Measurements from ENCODE around the gene CCDC88C.

CCDC88C gene

DNA sequence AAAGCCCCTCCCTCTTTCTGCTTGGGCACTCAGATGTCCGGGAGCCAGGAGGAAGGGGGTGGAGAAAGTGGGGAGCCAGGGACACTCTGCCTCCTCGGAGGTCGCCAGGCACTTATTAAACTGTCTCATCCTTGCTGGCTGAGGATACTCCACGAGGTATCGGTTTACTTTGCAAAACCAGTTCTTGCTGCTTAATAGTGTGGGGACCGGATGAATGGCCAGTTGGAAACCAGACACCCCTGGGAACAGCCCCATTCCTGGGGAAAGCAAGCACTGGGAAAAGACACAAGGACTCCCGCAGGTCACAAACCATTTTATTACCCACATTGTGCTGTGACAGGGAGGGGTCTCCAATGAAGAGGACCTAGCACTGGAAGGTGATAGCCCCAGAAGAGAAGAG lies 34.2 kb downstream of the CCDC88C start:
- ChIA-PET CTCF (no interaction called here), POLR2A (no interaction called here)
- no peak for DNase-seq (ENCODE audit: extremely low spot score)
- TF ChIP-seq, protein P1, sequence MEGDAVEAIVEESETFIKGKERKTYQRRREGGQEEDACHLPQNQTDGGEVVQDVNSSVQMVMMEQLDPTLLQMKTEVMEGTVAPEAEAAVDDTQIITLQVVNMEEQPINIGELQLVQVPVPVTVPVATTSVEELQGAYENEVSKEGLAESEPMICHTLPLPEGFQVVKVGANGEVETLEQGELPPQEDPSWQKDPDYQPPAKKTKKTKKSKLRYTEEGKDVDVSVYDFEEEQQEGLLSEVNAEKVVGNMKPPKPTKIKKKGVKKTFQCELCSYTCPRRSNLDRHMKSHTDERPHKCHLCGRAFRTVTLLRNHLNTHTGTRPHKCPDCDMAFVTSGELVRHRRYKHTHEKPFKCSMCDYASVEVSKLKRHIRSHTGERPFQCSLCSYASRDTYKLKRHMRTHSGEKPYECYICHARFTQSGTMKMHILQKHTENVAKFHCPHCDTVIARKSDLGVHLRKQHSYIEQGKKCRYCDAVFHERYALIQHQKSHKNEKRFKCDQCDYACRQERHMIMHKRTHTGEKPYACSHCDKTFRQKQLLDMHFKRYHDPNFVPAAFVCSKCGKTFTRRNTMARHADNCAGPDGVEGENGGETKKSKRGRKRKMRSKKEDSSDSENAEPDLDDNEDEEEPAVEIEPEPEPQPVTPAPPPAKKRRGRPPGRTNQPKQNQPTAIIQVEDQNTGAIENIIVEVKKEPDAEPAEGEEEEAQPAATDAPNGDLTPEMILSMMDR (IDR thresholded peaks at IDR 0.05; ENCODE audit: control extremely low read depth, extremely low read depth, low read depth, missing control alignments), result no peak

DNA sequence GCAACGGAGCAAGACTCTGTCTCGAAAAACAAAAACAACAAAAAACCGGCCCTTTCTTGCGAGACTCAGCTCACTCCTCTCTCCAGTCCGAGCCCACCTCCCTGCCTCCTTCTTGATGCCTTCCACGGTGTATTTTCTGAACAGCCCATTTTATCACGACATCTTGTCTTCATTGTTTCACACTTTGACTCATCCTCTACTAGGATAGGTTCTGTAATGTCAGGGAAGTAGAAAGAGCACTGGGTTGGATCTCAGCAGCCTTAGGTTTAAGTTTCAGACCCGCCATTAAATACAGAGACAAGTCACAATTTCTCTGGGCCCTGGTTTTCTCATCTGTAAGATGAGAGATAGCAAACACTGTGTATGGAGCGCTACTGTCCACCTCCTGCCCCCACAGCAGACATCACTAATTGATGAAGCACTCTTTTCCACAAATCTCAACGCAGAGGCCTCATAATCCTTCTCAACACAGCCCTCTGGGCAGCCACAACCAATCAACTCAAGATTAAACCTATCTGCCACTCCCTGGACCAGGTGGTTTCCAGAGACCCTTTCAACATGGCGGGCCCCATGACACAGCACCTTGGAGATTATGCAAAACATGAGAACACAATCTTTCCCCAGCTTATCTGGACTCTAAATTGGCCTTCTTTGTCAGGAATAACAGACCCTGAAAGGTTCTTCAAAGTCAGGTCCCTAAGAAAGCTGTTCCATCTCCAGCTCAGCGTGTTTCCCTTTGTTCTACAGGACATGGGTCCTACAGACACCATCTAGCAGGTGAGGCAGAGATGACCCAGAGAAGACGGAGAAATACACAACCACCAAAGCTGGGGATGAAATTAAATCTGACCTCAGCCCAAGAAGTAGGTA lies 35.6 kb downstream of the CCDC88C start:
- POLR2A ChIA-PET, result interaction anchor here (0.6 kb wide), 1 partner anchor 38 kb away, joined by 3 read pairs; no protein-coding TSS in a partner anchor
- CTCF ChIA-PET, result interaction anchor here (0.9 to 1.3 kb wide), 2 partner anchors 16 to 39 kb away, joined by 3 to 6 read pairs; no protein-coding TSS in a partner anchor

DNA sequence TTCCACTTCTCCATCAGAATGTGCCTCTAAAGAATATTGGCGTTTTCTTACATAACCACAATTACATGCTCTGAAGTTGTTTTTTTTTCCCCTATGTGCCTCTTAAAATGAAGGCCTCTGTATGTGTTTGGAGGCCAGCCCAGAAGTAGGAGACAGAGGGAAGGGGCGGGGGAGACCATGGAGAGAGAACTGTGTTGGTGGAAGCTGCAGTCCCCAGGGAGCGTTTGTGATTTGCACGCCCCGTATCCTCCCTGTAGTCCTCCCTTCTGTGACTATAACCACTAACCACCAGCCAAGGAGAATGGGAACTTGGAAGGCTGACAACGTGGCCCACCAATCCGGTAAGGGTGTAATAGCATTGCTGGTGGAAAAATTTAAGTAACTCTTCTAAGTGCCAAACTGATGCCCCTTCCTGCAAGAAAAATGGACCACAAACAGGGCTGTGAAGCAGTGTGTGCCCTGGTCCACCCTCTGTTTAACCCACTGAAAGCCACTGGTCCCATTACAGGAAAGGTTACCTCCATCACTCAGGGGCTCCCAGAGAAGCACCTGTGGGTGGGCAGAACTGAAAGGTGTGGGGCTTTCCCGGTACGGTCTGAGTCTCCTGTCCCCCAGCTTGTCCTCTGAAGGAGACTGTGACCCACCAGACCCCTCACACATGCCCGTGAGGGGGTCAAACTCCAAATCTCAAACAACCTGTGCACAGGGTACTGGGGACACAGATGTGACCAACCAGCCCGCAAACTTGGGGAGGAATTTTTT lies 36.8 kb downstream of the CCDC88C start:
- DNase-seq (ENCODE audit: extremely low spot score), result no peak
- CTCF ChIA-PET, result no interaction called here
- POLR2A ChIA-PET, result no interaction called here
- TF ChIP-seq, protein P1 (IDR thresholded peaks at IDR 0.05; ENCODE audit: control extremely low read depth, extremely low read depth, low read depth, missing control alignments), result no peak

More for the DNA sequence above, 35.6 kb downstream of the CCDC88C start:
- no peak for DNase-seq (ENCODE audit: extremely low spot score)
- TF ChIP-seq, protein P1 (IDR thresholded peaks at IDR 0.05; ENCODE audit: control extremely low read depth, extremely low read depth, low read depth, missing control alignments), result no peak

DNA sequence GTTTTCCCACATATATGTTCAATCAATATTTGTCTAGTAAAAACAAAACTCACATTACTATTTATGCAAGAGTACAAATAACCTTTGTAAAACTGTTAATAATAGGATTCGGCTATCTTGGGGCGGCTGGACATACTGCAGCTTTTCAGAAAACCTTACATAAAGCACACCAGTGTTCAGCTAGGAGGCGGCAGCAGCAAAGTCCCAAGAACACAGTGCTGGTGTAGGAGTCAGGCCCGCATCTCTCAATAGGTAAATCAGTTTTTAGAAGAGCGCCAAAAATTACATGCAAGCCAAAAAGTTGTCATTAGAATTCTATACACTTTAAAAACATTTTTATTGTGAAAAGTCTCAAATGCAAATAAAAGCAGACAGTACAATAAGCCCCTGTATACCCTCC lies 37.5 kb downstream of the CCDC88C start:
- TF ChIP-seq, protein P1 (IDR thresholded peaks at IDR 0.05; ENCODE audit: control extremely low read depth, extremely low read depth, low read depth, missing control alignments), result no peak
- DNase-seq (ENCODE audit: extremely low spot score), result no peak
- ChIA-PET CTCF (interaction anchor here (3.5 kb wide), 1 partner anchor 30 kb away, joined by 15 read pairs; no protein-coding TSS in a partner anchor), POLR2A (no interaction called here)

DNA sequence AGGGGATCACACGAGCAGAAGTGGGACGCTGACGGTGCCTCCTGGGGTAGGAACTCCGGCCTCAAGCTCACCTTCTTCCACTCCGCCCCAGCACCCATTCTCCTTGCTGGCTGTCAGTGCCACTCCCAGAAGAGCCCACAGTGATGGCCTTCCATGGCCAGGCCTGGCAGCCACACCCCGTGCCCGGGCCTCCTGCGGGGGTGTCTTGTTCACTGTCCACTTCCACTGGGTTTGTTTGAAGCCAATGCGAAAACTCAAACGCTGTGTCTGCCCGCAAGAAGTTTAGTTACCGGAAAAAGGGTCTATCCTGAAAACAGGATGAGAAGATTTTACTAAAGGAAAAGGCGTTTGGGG lies 38.1 kb downstream of the CCDC88C start:
- DNase-seq (ENCODE audit: extremely low spot score), result no peak
- CTCF ChIA-PET, result interaction anchor here (1.2 to 5.7 kb wide), 4 partner anchors 18 to 56 kb away, joined by 3 to 29 read pairs (median 10); no protein-coding TSS in a partner anchor
- POLR2A ChIA-PET, result no interaction called here

More for the DNA sequence above, 38.1 kb downstream of the CCDC88C start:
- TF ChIP-seq, protein P1 (IDR thresholded peaks at IDR 0.05; ENCODE audit: control extremely low read depth, extremely low read depth, low read depth, missing control alignments), result no peak
